GM18870 (cell line): ENCODE measurements around the gene HDLBP.

ENCODE experiments used
- ATAC-seq: cut with Tn5 transposase; IDR thresholded peaks from one replicate; pipeline ENCODE4 v1.9.1; 2021; ENCODE audit warnings: moderate library complexity; ENCODE audit not compliant: unreplicated experiment

The HDLBP gene

DNA sequence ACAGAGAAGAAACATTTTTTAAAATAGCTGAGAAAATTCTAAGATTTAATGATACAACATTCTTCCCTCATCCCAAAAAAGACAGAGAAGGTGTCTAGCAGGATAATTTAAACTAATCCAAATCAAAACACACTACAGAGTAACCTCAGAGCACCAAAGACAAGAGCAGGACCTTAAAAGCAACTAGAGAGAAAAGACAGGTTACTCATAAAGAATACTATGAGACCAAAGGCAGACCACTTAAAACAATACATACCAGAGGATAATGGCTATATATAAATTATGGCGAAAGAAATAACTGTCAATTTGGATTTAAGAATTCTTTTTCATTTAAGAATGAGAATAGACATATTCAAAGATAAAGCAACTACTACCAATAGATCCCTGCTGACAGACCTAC lies 40.0 kb downstream of the HDLBP start:
- ATAC-seq = no peak

- ATAC-seq = no peak
These were observed 41.3 kb downstream of the HDLBP start for GRCh38 chr2:241274127-241274526.

GRCh38 chr2:241273210-241274020 lies 42.1 kb downstream of the HDLBP start:
- ATAC-seq = no peak

DNA sequence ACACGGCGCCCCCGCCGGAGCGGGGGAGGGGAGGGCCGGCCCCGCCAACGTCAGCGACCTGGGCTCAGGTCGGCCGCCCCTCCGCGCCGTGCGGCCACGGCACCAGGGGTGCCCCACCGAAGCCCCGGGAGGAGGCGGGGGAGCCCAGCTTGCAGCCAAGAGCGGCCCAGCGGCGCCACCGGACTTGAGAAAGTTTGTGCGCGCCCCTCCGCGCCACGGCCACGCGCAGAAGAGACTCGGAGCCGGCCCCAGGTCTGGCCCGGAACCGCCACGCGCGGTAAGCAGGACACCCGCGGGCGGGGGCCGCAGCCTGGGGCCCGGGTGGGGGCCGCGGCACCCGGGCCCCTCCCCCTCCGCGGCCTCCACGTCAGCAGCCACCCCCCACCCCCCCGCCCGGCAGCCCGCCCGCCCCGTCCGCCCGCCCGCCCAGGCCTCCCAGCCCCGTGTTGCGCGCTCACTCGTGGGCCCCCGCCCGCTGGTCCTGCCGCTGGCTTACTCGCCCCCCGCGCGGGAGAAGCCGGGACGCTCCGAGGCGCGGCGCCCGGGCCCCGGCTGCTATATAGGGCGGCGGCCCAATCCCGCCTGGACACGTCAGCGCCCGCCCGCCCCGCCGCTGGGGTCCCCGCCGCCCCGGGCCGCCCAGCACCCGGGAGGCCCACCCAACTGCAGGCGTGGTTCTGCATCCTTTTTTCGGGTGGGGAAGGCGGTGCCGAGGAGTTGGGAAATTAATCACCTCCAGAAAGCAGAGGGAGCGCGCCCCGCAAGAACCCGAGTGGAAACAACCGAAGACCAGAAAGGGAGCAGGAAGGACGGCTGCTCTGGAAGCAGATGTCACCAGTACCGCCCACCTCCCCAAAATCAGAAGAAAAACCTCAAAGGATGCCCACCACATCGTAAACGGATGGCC lies 42.9 kb downstream of the HDLBP start:
- ATAC-seq = no peak

DNA sequence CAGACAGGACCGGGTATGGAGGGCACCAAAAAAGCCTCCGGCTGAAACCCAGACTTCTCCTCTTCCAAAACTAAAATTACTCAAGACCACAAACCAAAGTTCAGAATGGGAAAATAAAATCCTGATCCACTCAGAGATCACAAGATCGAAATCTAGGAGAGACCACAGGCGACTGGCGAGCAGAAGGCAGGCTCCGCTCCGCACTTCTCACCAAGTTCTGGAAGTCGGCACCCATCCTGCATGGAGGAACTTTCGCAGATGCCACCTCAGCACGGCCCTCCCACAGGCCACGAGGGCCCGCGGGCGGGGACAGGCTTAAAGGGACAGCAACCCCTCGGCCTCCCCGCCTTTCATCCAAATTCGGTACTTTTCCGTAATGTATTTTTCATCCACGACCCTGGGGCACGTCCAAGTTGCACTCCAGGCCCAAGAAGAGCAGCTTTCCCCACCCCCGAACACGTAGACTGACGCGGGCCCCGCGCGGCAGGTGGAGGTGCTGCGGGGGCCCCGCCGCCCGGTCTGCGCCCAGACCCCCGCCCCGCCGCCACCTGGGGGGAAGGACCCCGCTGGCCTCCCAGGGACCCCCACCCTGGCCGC lies 43.7 kb downstream of the HDLBP start:
- ATAC-seq = no peak

GRCh38 chr2:241270531-241270930 lies 44.9 kb downstream of the HDLBP start:
- ATAC-seq = no peak

DNA sequence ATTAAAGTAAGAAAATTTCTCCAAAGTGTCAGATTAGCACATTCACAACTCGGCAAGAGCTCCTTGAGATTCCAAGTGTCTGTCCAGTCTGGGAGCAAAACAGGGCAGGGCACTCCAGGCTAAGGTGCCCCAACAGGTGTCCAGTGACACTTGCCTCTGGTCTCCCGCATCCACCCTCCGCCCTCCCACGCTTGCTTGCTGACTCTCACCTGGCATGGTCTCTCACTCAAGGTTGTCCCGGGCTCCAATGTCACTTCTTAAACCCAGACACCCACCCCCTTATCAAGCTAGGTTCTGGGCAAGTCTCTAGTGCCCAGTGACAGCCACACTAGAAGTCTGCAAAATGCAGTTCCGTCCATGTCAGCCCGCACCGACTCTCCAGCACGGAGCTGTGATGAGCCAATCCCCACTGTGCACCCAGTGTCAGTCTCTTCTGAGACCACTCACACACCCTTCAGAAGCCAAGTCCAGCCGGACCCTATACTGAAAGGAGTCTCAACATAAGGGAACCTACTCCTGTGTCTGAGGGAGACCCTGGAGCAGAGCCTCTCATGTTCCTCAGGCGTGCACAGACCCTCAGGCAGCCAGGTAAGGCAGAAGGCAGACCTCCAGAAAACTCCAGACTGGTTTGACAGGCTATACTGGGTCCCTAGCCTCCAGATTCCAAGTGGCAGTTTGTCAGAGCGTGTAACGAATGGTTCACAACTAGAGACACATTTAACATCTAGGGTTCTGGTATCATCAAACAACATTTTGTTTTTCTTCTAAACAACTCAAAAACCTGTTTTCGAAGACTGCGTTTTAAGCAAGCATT lies 45.6 kb downstream of the HDLBP start:
- ATAC-seq = no peak

GRCh38 chr2:241268716-241269445 lies 46.6 kb downstream of the HDLBP start:
- no peak for ATAC-seq

- ATAC-seq = no peak
These were observed 47.2 kb downstream of the HDLBP start for GRCh38 chr2:241268306-241268705.

- no peak for ATAC-seq
These were observed 48.0 kb downstream of the HDLBP start for GRCh38 chr2:241267249-241268067.

DNA sequence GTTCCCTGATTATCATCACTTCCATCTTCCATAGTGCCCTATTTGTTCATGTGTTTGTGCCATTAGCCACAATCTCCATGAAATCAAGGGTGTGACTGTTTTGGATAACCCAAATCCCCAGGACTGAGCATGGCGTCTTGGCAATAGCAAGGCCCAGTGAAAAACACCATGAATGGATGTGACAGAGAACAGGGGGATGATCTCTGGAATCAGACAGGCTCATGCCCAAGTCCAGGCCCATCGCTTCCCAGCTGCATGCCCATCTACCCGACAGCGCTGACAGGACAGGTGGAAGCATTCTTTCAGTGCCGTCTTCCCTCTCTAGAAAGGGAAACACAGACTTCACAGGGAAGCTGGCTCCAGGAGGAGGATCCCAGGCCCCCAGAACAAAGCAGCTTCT lies 50.0 kb downstream of the HDLBP start:
- ATAC-seq = no peak

GRCh38 chr2:241263061-241263460 lies 52.4 kb downstream of the HDLBP start:
- no peak for ATAC-seq

DNA sequence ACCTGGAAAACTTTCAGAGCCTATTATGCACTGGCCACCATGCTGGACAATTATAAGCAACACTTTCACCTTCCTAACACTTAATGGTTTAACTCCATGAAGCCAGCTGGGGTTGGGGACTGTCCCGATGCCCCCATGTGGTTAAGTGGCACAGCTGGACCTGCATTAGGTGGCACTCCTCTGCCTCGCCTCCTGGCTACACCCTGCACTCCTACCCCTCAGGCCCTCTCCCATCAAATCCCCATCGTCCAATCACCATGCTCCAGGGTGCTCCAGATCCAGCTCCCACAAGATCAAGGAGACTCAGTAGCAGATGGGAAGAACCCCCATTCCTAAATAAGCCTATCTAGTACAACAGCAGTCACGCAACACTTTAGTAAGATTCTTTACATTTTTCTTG lies 53.8 kb downstream of the HDLBP start:
- no peak for ATAC-seq

DNA sequence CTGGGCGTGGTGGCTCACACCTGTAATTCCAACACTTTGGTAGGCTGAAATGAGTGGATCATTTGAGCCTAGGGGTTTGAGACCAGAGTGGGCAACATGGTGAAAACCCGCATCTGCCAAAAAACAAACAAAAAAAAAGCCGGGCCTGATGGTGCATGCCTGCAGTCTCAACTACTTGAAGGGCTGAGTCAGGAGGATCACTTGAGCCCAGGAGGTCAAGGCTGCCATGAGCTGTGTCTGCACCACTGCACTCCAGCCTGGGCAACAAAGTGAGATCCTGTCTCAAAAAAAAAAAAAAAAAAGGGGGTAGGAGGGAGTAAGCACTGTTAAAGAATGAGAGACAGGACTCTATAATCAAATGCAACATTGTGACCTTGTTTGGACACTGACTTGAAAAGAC lies 54.6 kb downstream of the HDLBP start:
- no peak for ATAC-seq

GRCh38 chr2:241258505-241259280 lies 56.8 kb downstream of the HDLBP start:
- ATAC-seq = no peak

- ATAC-seq = no peak
These were observed 57.9 kb downstream of the HDLBP start for GRCh38 chr2:241257419-241258032.

- no peak for ATAC-seq
These were observed 59.3 kb downstream of the HDLBP start for GRCh38 chr2:241256168-241256545.

GRCh38 chr2:241255542-241256167 lies 59.8 kb downstream of the HDLBP start:
- ATAC-seq = no peak
